ENCODE data around the gene HMGN4.

- TF ChIP-seq POLR2A (IDR thresholded peaks at IDR 0.05): no peak
- no peak for TF ChIP-seq CTCF (IDR thresholded peaks at IDR 0.05)
Observed at GRCh38 chr6:26554697-26555504, 16.7 kb downstream of the HMGN4 start.

Measured in thyroid gland (tissue), 4 donors.